Mesenchymal stem cell (in vitro differentiated cells and primary cell): ENCODE results near the gene CDC123.

Source experiments
- DNase-seq: peaks from one replicate; pipeline ENCODE4 v3.0.0-alpha.2; 2013
- H2AFZ ChIP-seq: one replicate; pipeline ENCODE4 v1.6.1; 2013; ENCODE audit warnings: low read depth, mild to moderate bottlenecking, control low read depth, inconsistent platforms, low read length, moderate library complexity
- H2AK5ac ChIP-seq: 2 replicates; pipeline ENCODE4 v1.6.1; 2013; ENCODE audit warnings: low read length, moderate library complexity, mild to moderate bottlenecking, inconsistent platforms; ENCODE audit not compliant: severe bottlenecking
- H2BK120ac ChIP-seq: one replicate; pipeline ENCODE4 v1.6.1; 2013; ENCODE audit warnings: low read depth, mild to moderate bottlenecking, inconsistent platforms, low read length, moderate library complexity
- H2BK12ac ChIP-seq, 2 experiments: one replicate each; pipeline ENCODE4 v1.6.1; 2013; ENCODE audit warnings: inconsistent platforms in 2 of 2, low read length in 2 of 2, mild to moderate bottlenecking in 2 of 2, moderate library complexity in 2 of 2, control low read depth in 1 of 2
- H2BK15ac ChIP-seq: one replicate; pipeline ENCODE4 v1.6.1; 2013; ENCODE audit warnings: mild to moderate bottlenecking, low read depth, inconsistent platforms; ENCODE audit not compliant: poor library complexity, severe bottlenecking
- H2BK5ac ChIP-seq: 2 replicates; pipeline ENCODE4 v1.6.1; 2013; ENCODE audit warnings: low read depth, mild to moderate bottlenecking, low read length, control low read depth, inconsistent platforms; ENCODE audit not compliant: poor library complexity, severe bottlenecking
- H3K14ac ChIP-seq, 2 experiments: one replicate each; pipeline ENCODE4 v1.6.1; 2013; ENCODE audit warnings: inconsistent platforms in 2 of 2, low read length in 2 of 2, control low read depth in 1 of 2, mild to moderate bottlenecking in 1 of 2, moderate library complexity in 1 of 2
- H3K18ac ChIP-seq, 2 experiments: one replicate each; pipeline ENCODE4 v1.6.1; 2013; ENCODE audit warnings: inconsistent platforms in 2 of 2, low read length in 2 of 2, control low read depth in 1 of 2, low read depth in 1 of 2, mild to moderate bottlenecking in 1 of 2
- H3K23ac ChIP-seq, 2 experiments: one replicate each; pipeline ENCODE4 v1.6.1; 2013; ENCODE audit warnings: inconsistent platforms in 2 of 2, low read length in 2 of 2, mild to moderate bottlenecking in 2 of 2, moderate library complexity in 2 of 2, control low read depth in 1 of 2
- H3K27ac ChIP-seq: 2 replicates; pipeline ENCODE4 v1.5.1; 2013; ENCODE audit warnings: mild to moderate bottlenecking, moderate library complexity, low read length, control low read depth, inconsistent platforms; ENCODE audit not compliant: poor library complexity, severe bottlenecking
- H3K27me3 ChIP-seq, 2 experiments: 2 replicates each; pipeline versions ENCODE4 v1.6.1 to v1.7.0; 2013; ENCODE audit warnings: low read length in 2 of 2, mild to moderate bottlenecking in 2 of 2, moderate library complexity in 2 of 2, control low read depth in 1 of 2, inconsistent platforms in 1 of 2; ENCODE audit not compliant: control insufficient read depth in 1 of 2, insufficient read depth in 1 of 2
- H3K36me3 ChIP-seq, 2 experiments: 2 replicates each; pipeline versions ENCODE4 v1.6.1 to v1.7.0; 2013; ENCODE audit warnings: low read length in 2 of 2, control low read depth in 1 of 2, inconsistent platforms in 1 of 2, low read depth in 1 of 2, mild to moderate bottlenecking in 1 of 2; ENCODE audit not compliant: insufficient read depth in 2 of 2, control insufficient read depth in 1 of 2
- H3K4ac ChIP-seq, 2 experiments: one replicate each; pipeline ENCODE4 v1.6.1; 2013; ENCODE audit warnings: inconsistent platforms in 2 of 2, low read length in 2 of 2, mild to moderate bottlenecking in 2 of 2, moderate library complexity in 2 of 2, control low read depth in 1 of 2, low read depth in 1 of 2
- H3K4me1 ChIP-seq: 2 replicates; pipeline ENCODE4 v1.6.1; 2013; ENCODE audit warnings: low read depth, low read length, control low read depth; ENCODE audit not compliant: control insufficient read depth, insufficient read depth
- H3K4me2 ChIP-seq: 2 replicates; pipeline ENCODE4 v1.6.1; 2013; ENCODE audit warnings: low read length, mild to moderate bottlenecking, inconsistent platforms; ENCODE audit not compliant: poor library complexity, severe bottlenecking
- H3K4me3 ChIP-seq, 2 experiments: 2 replicates each; pipeline versions ENCODE4 v1.5.1 to v1.7.0; 2013; ENCODE audit warnings: low read length in 2 of 2, mild to moderate bottlenecking in 2 of 2, control low read depth in 1 of 2, low read depth in 1 of 2; ENCODE audit not compliant: insufficient read depth in 1 of 2
- H3K79me1 ChIP-seq: replicated peaks from 2 replicates; pipeline ENCODE4 v1.6.1; 2013; ENCODE audit warnings: mild to moderate bottlenecking, control low read depth, low read length, inconsistent platforms; ENCODE audit not compliant: poor library complexity, severe bottlenecking
- H3K9ac ChIP-seq: 2 replicates; pipeline ENCODE4 v1.7.0; 2013; ENCODE audit warnings: mild to moderate bottlenecking, low read length, moderate library complexity
- H3K9me3 ChIP-seq: 2 replicates; pipeline ENCODE4 v1.7.0; 2013; ENCODE audit warnings: mild to moderate bottlenecking, low read length; ENCODE audit not compliant: control insufficient read depth
- H4K8ac ChIP-seq: one replicate; pipeline ENCODE4 v1.6.1; 2013; ENCODE audit warnings: inconsistent platforms, mild to moderate bottlenecking, low read length, moderate library complexity
- H4K91ac ChIP-seq: one replicate; pipeline ENCODE4 v1.6.1; 2013; ENCODE audit warnings: mild to moderate bottlenecking, low read length, inconsistent platforms
- WGBS: methylation state at CpG from one replicate; pipeline ENCODE4 v1.1.7; 2013; ENCODE audit warnings: mixed read lengths; 5-methylcytosine and 5-hydroxymethylcytosine counted together

Gene CDC123

GRCh38 chr10:12208460-12208859, 12.5 kb downstream of the CDC123 start:
- no peak overlapping the region for H4K8ac ChIP-seq
- no peak overlapping the region for H2BK5ac ChIP-seq
- no peak overlapping the region for H2BK12ac ChIP-seq
- H2AK5ac ChIP-seq: no peak overlapping the region
- DNase-seq: no peak
- no peak overlapping the region for H4K91ac ChIP-seq
- H2AFZ ChIP-seq: no peak overlapping the region
- no peak overlapping the region for H3K18ac ChIP-seq
- peaks cover 35 to 80% of the 10 kb centered on the region in 2 experiments for H3K36me3 ChIP-seq
- H2BK120ac ChIP-seq: no peak overlapping the region
- H3K14ac ChIP-seq: no peak overlapping the region
- no peak overlapping the region for H3K9ac ChIP-seq
- H2BK15ac ChIP-seq: no peak overlapping the region
- no peaks in the 10 kb centered on the region for H3K27me3 ChIP-seq
- H3K27ac ChIP-seq: no peak overlapping the region
- WGBS: over 99% methylated on average over 5 of the region's 5 CpGs
- H3K23ac ChIP-seq: no peak overlapping the region
- no peaks in the 10 kb centered on the region for H3K9me3 ChIP-seq
- no peak overlapping the region for H3K4ac ChIP-seq
- H3K4me2 ChIP-seq: no peak overlapping the region
- H3K79me1 ChIP-seq: peaks cover 27% of the 10 kb centered on the region
- no peak overlapping the region for H3K4me3 ChIP-seq
- H3K4me1 ChIP-seq: no peaks in the 10 kb centered on the region

- Histone ChIP-seq H3K9me3 (no peaks in the 10 kb centered on the region), H3K4me3 (no peak overlapping the region), H2BK12ac (no peak overlapping the region), H3K4ac (no peak overlapping the region), H3K36me3 (peaks cover 30 to 82% of the 10 kb centered on the region in 2 experiments), H3K4me1 (no peaks in the 10 kb centered on the region), H3K23ac (no peak overlapping the region), H2BK15ac (no peak overlapping the region), H3K27me3 (no peaks in the 10 kb centered on the region), H2AFZ (no peak overlapping the region), H3K4me2 (no peak overlapping the region), H4K8ac (no peak overlapping the region), H3K9ac (no peak overlapping the region), H3K14ac (no peak overlapping the region), H2BK5ac (no peak overlapping the region), H2BK120ac (no peak overlapping the region), H4K91ac (no peak overlapping the region), H3K27ac (no peak overlapping the region), H3K18ac (no peak overlapping the region), H2AK5ac (no peak overlapping the region), H3K79me1 (peaks cover 24% of the 10 kb centered on the region)
- WGBS: 91% methylated on average over 1 of the region's 3 CpGs
- DNase-seq: no peak
Measured at GRCh38 chr10:12212454-12212853, 16.5 kb downstream of the CDC123 start.

GRCh38 chr10:12213621-12214020, 17.6 kb downstream of the CDC123 start:
- Histone ChIP-seq H3K9ac (peak overlapping the region; percentile 75), H2BK12ac (no peak overlapping the region), H3K79me1 (peaks cover 19% of the 10 kb centered on the region), H4K8ac (no peak overlapping the region), H3K23ac (no peak overlapping the region), H2AK5ac (no peak overlapping the region), H2BK5ac (no peak overlapping the region), H3K4me2 (no peak overlapping the region), H3K9me3 (no peaks in the 10 kb centered on the region), H2BK15ac (no peak overlapping the region), H3K4ac (no peak overlapping the region), H2BK120ac (no peak overlapping the region), H3K27me3 (no peaks in the 10 kb centered on the region), H3K27ac (no peak overlapping the region), H3K36me3 (peaks cover 32 to 76% of the 10 kb centered on the region in 2 experiments), H4K91ac (no peak overlapping the region), H3K18ac (no peak overlapping the region), H2AFZ (no peak overlapping the region), H3K14ac (no peak overlapping the region), H3K4me3 (no peak overlapping the region), H3K4me1 (no peaks in the 10 kb centered on the region)
- 93% methylated on average over 2 of the region's 3 CpGs for WGBS
- no peak for DNase-seq

GRCh38 chr10:12214093-12214492, 18.1 kb downstream of the CDC123 start:
- no peaks in the 10 kb centered on the region for H3K9me3 ChIP-seq
- H3K79me1 ChIP-seq: peaks cover 20% of the 10 kb centered on the region
- H3K4ac ChIP-seq: no peak overlapping the region
- no peak overlapping the region for H2AFZ ChIP-seq
- no peak overlapping the region for H3K4me3 ChIP-seq
- peaks cover 34 to 76% of the 10 kb centered on the region in 2 experiments for H3K36me3 ChIP-seq
- H3K23ac ChIP-seq: no peak overlapping the region
- H2BK15ac ChIP-seq: no peak overlapping the region
- H2BK120ac ChIP-seq: no peak overlapping the region
- DNase-seq: no peak
- H3K27me3 ChIP-seq: no peaks in the 10 kb centered on the region
- H3K18ac ChIP-seq: no peak overlapping the region
- 77% methylated on average over 2 of the region's 4 CpGs for WGBS
- no peak overlapping the region for H2AK5ac ChIP-seq
- no peak overlapping the region for H4K91ac ChIP-seq
- no peak overlapping the region for H4K8ac ChIP-seq
- no peak overlapping the region for H3K14ac ChIP-seq
- H3K4me1 ChIP-seq: no peaks in the 10 kb centered on the region
- no peak overlapping the region for H2BK5ac ChIP-seq
- H2BK12ac ChIP-seq: no peak overlapping the region
- H3K4me2 ChIP-seq: no peak overlapping the region
- H3K27ac ChIP-seq: peak overlapping the region; percentile 27
- H3K9ac ChIP-seq: peak overlapping the region; percentile 75
